A549 (cell line): ENCODE data around the gene FRMD4A. TPM values are rescaled to one million over a fixed set of nuclear protein-coding genes. Genes with fewer than 3 reads are reported as not detected.
A peak's percentile ranks its signal among the peaks of the same experiment; 100 is the strongest.

Experiments
- ATAC-seq, 2 experiments: fragments of 200-7000 bp in 1 of 2; fragments of >200 bp in 1 of 2; cut with Nextera tagmentation in 1 of 2; cut with Tn5 transposase in 1 of 2; 3 replicates each; pipeline versions ENCODE4 v1.8.0 to v1.9.1; 2018 to 2020; ENCODE audit warnings: mild to moderate bottlenecking in 1 of 2, moderate library complexity in 1 of 2
- CTCF ChIA-PET: fragments of 300-600 bp; sonication (Branson Sonifier 250); formaldehyde crosslinking; extraction: SDS; loops from one replicate; lab custom pipeline; 2021; ENCODE audit warnings: antibody characterized with exemption, inconsistent platforms; lab: Yijun Ruan, JAX
- POLR2A ChIA-PET: fragments of 350-600 bp; formaldehyde crosslinking; extraction: SDS; loops from one replicate; lab custom pipeline; 2021; ENCODE audit warnings: antibody characterized with exemption, inconsistent platforms; lab: Yijun Ruan, JAX
- DNase-seq, 2 experiments: peaks; one replicate each; pipeline versions ENCODE4 v3.0.0 to v3.0.0-alpha.2; 2011 to 2016; ENCODE audit warnings: low read depth in 1 of 2, low spot score in 1 of 2
- FAIRE-seq: peaks from 2 replicates; lab custom pipeline; 2011; peaks lifted over from hg19 to GRCh38; lab: Jason Lieb, UNC
- H3K27ac ChIP-seq, 2 experiments: fragments of >200 bp; sonication (Bioruptor Twin); formaldehyde crosslinking; 3 replicates each; pipeline ENCODE4 v1.5.1; 2016 to 2017
- H3K4me1 ChIP-seq: fragments of >200 bp; sonication (Bioruptor Twin); formaldehyde crosslinking; 3 replicates; pipeline ENCODE4 v1.6.1; 2016
- H3K4me2 ChIP-seq: fragments of >200 bp; sonication (Bioruptor Twin); formaldehyde crosslinking; 3 replicates; pipeline ENCODE4 v1.6.1; 2016
- H3K4me3 ChIP-seq: fragments of >200 bp; sonication (Bioruptor Twin); formaldehyde crosslinking; 3 replicates; pipeline ENCODE4 v1.5.1; 2016
- H3K9me3 ChIP-seq: fragments of >200 bp; sonication (Bioruptor Twin); formaldehyde crosslinking; 3 replicates; pipeline ENCODE4 v1.6.1; 2016
- CBX2 ChIP-seq: fragments of 200-600 bp; sonication (generic); IDR thresholded peaks from 2 replicates; pipeline ENCODE4 v1.6.1; 2016; ENCODE audit warnings: low read depth, mild to moderate bottlenecking, borderline replicate concordance
- CBX8 ChIP-seq: fragments of 200-600 bp; sonication (generic); IDR thresholded peaks from 2 replicates; pipeline ENCODE4 v1.6.1; 2016
- CEBPB ChIP-seq, 2 experiments: fragments of >200 bp in 1 of 2; sonication (Bioruptor Twin) in 1 of 2; formaldehyde crosslinking in 1 of 2; IDR thresholded peaks; 2 replicates each; pipeline ENCODE4 v1.6.1; 2012 to 2016
- CHD4 ChIP-seq: fragments of 200-600 bp; sonication (generic); IDR thresholded peaks from 2 replicates; pipeline ENCODE4 v1.6.1; 2016; ENCODE audit warnings: antibody characterized with exemption, mild to moderate bottlenecking, borderline replicate concordance
- CTCF ChIP-seq: fragments of >200 bp; sonication (Bioruptor Twin); formaldehyde crosslinking; IDR thresholded peaks from 3 replicates; pipeline ENCODE4 v1.5.1; 2016
- E2F6 ChIP-seq: IDR thresholded peaks from 2 replicates; pipeline ENCODE4 v1.6.1; 2012; ENCODE audit warnings: low read depth, borderline replicate concordance
- EHF ChIP-seq: fragments of 250-450 bp; sonication (Bioruptor Pico); IDR thresholded peaks from 2 replicates; pipeline ENCODE4 v1.5.0; 2020; ENCODE audit warnings: mild to moderate bottlenecking
- EHMT2 ChIP-seq: fragments of 200-600 bp; sonication (generic); IDR thresholded peaks from 2 replicates; pipeline ENCODE4 v1.6.1; 2016; ENCODE audit warnings: antibody characterized with exemption, low read depth, mild to moderate bottlenecking, moderate library complexity
- FOXS1 ChIP-seq: fragments of 250-450 bp; sonication (Bioruptor Pico); IDR thresholded peaks from 2 replicates; pipeline ENCODE4 v1.5.0; 2020; ENCODE audit warnings: mild to moderate bottlenecking, moderate library complexity
- HES2 ChIP-seq: fragments of >200 bp; sonication (Bioruptor Twin); formaldehyde crosslinking; IDR thresholded peaks from 2 replicates; pipeline ENCODE4 v1.6.1; 2016
- JUN ChIP-seq, 2 experiments: fragments of >200 bp; sonication (Bioruptor Twin); formaldehyde crosslinking; IDR thresholded peaks; 2 replicates in 1 of 2; 3 replicates in 1 of 2; pipeline ENCODE4 v1.6.1; 2016 to 2017
- KDM1A ChIP-seq: fragments of 200-600 bp; sonication (generic); IDR thresholded peaks from 2 replicates; pipeline ENCODE4 v1.6.1; 2016; ENCODE audit warnings: low read depth, mild to moderate bottlenecking
- MAFK ChIP-seq: fragments of 450-650 bp; IDR thresholded peaks from 2 replicates; pipeline ENCODE4 v1.6.1; 2014; ENCODE audit not compliant: partially characterized antibody
- MAX ChIP-seq: IDR thresholded peaks from 2 replicates; pipeline ENCODE4 v1.6.1; 2012
- NR3C1 ChIP-seq: fragments of >200 bp; sonication (Bioruptor Twin); formaldehyde crosslinking; IDR thresholded peaks from 3 replicates; pipeline ENCODE4 v1.6.1; 2017
- PBX3 ChIP-seq: IDR thresholded peaks from 2 replicates; pipeline ENCODE4 v1.6.1; 2012
- PHF8 ChIP-seq: fragments of 200-600 bp; sonication (generic); IDR thresholded peaks from 2 replicates; pipeline ENCODE4 v1.6.1; 2016; ENCODE audit warnings: low read depth, mild to moderate bottlenecking, antibody characterized with exemption, moderate library complexity, borderline replicate concordance
- POLR2A ChIP-seq: IDR thresholded peaks from 2 replicates; pipeline ENCODE4 v1.6.1; 2012; ENCODE audit warnings: mild to moderate bottlenecking, low read length
- POLR2AphosphoS2 ChIP-seq: conservative IDR thresholded peaks from 2 replicates; pipeline ENCODE4 v1.6.1; 2012; ENCODE audit warnings: low read length, improper control_type of control experiment, inconsistent platforms
- RCOR1 ChIP-seq: fragments of 150-350 bp; IDR thresholded peaks from 2 replicates; pipeline ENCODE4 v1.6.1; 2014; ENCODE audit warnings: antibody characterized with exemption, low read length, low read depth
- REST ChIP-seq: fragments of 200-600 bp; sonication (generic); IDR thresholded peaks from 2 replicates; pipeline ENCODE4 v1.6.1; 2016; ENCODE audit warnings: antibody characterized with exemption, mild to moderate bottlenecking, moderate library complexity
- RFX5 ChIP-seq: fragments of 450-650 bp; IDR thresholded peaks from 2 replicates; pipeline ENCODE4 v1.7.1; 2014; ENCODE audit warnings: antibody characterized with exemption, mild to moderate bottlenecking, moderate library complexity
- SMC3 ChIP-seq: fragments of >200 bp; sonication (Bioruptor Twin); formaldehyde crosslinking; IDR thresholded peaks from 3 replicates; pipeline ENCODE4 v1.6.1; 2018; ENCODE audit warnings: inconsistent platforms
- TFCP2L1 ChIP-seq: fragments of 250-450 bp; sonication (Bioruptor Pico); IDR thresholded peaks from 2 replicates; pipeline ENCODE4 v1.5.0; 2021; ENCODE audit warnings: mild to moderate bottlenecking
- TP53 ChIP-seq: fragments of 250-450 bp; sonication (Bioruptor Pico); IDR thresholded peaks from 2 replicates; pipeline ENCODE4 v1.5.0; 2021; ENCODE audit warnings: mild to moderate bottlenecking, moderate library complexity
- ZSCAN20 ChIP-seq: fragments of 250-450 bp; sonication (Bioruptor Pico); IDR thresholded peaks from 2 replicates; pipeline ENCODE4 v1.8.0; 2022; ENCODE audit warnings: mild to moderate bottlenecking, moderate library complexity
- WGBS: methylation state at CpG from one replicate; pipeline ENCODE4 v1.1.6; 2017; ENCODE audit errors: missing lambda C conversion rate; 5-methylcytosine and 5-hydroxymethylcytosine counted together
- polyA plus RNA-seq, 4 experiments: library from polyadenylated mRNA; depleted of rRNA in 3 of 4; stranded (reverse); fragments of >200 nt; fragmentation: RNase III in 1 of 4; extraction: RNeasy Plus Mini Kit Qiagen cat#74134 plus additional on column Dnase treatment in 1 of 4; gene quantifications; 2 replicates in 3 of 4; 3 replicates in 1 of 4; pipeline ENCODE4 v1.2.3, GENCODE V29; 2011 to 2017

The FRMD4A gene
- polyA plus RNA-seq, 2 of the 4 experiments (the other 2 are of a cell fraction) = 2.5 to 4.7 TPM

GRCh38 chr10:14153570-14154055 is 177.1 kb downstream of the FRMD4A start:
- peak overlapping the region; percentile 46; the same call in 2 of the 3 replicates for H3K4me2 ChIP-seq
- ChIA-PET POLR2A (no interaction called here), CTCF (no interaction called here)

GRCh38 chr10:14151571-14151970 is 179.2 kb downstream of the FRMD4A start:
- ChIA-PET POLR2A (no interaction called here), CTCF (interaction anchor here (0.6 kb wide), 1 partner anchor 170 kb away, joined by 3 read pairs; no protein-coding TSS in a partner anchor)
- H3K4me2 ChIP-seq = no peak overlapping the region
- WGBS = 6% methylated on average over 1 of the region's 1 CpG
- ATAC-seq (no peak), FAIRE-seq (no peak), DNase-seq (no peak)
- no peak overlapping the region for H3K4me3 ChIP-seq
- no peak for TF ChIP-seq REST
- TF ChIP-seq KDM1A = no peak
- no peak for TF ChIP-seq CTCF
- no peak for TF ChIP-seq CBX8
- TF ChIP-seq EHF (CRISPR knock-in tag) = no peak
- no peak for TF ChIP-seq RCOR1
- TF ChIP-seq CHD4 = no peak
- no peak for TF ChIP-seq MAX
- no peak for TF ChIP-seq FOXS1
- TF ChIP-seq POLR2A = no peak
- no peak for TF ChIP-seq POLR2AphosphoS2
- TF ChIP-seq EHMT2 = no peak
- TF ChIP-seq NR3C1 = no peak
- no peak for TF ChIP-seq SMC3
- no peak for TF ChIP-seq ZSCAN20
- no peak for TF ChIP-seq MAFK
- no peak for TF ChIP-seq PHF8
- no peak for TF ChIP-seq PBX3
- peaks cover 8% of the 10 kb centered on the region; the same call in 2 of the 3 replicates for H3K9me3 ChIP-seq
- H3K27ac ChIP-seq = no peak overlapping the region
- H3K4me1 ChIP-seq = no peaks in the 10 kb centered on the region

More at GRCh38 chr10:14153570-14154055, 177.1 kb downstream of the FRMD4A start:
- Histone ChIP-seq H3K27ac (no peak overlapping the region), H3K4me3 (peak overlapping the region; percentile 24; the same call in 1 of the 3 replicates), H3K4me1 (no peaks in the 10 kb centered on the region), H3K9me3 (peaks cover 8% of the 10 kb centered on the region; the same call in 2 of the 3 replicates)
- FAIRE-seq (no peak), DNase-seq (peak in 1 of 2 experiments; percentile 19), ATAC-seq (peak in 1 of 2 experiments; percentile 30; a peak in 2 of 6 replicates)
- 12% methylated on average over 17 of the region's 17 CpGs for WGBS
- no peak for TF ChIP-seq E2F6
- no peak for TF ChIP-seq CEBPB (IDR thresholded peaks at IDR 0.05)
- TF ChIP-seq JUN (IDR thresholded peaks at IDR 0.05) = no peak
- TF ChIP-seq CBX2 = no peak
- no peak for TF ChIP-seq TP53 (CRISPR knock-in tag)
- TF ChIP-seq MAFK = no peak
- no peak for TF ChIP-seq CHD4
- no peak for TF ChIP-seq CBX8
- TF ChIP-seq PBX3 = no peak
- TF ChIP-seq RCOR1 = no peak
- TF ChIP-seq RFX5 = no peak
- no peak for TF ChIP-seq HES2
- TF ChIP-seq TFCP2L1 (CRISPR knock-in tag) = no peak
